Left lobe of liver (tissue), 2 donors: Measurements from ENCODE around the gene IQCK. TPM values are rescaled to one million over a fixed set of nuclear protein-coding genes. Genes with fewer than 3 reads are reported as not detected.

Source experiments
- ATAC-seq: fragments of 200-7000 bp; cut with Tn5 transposase; one replicate; pipeline ENCODE4 v1.9.1; 2020; ENCODE audit warnings: mild to moderate bottlenecking, moderate library complexity
- DNase-seq: peaks from one replicate; pipeline ENCODE4 v3.0.0-alpha.2; 2020; ENCODE audit warnings: low spot score
- total RNA-seq: library from RNA; stranded (reverse); gene quantifications from one replicate; pipeline ENCODE4 v1.2.1, GENCODE V29; 2021
- donor health status: DM: no; HTN: no; CAD: no; lungs with moderate emphysema.
- donor health status: DM: no; HTN: yes; CAD: no.

Gene IQCK
- total RNA-seq, 1 donor from 2014 or later = 2.5 TPM

DNA sequence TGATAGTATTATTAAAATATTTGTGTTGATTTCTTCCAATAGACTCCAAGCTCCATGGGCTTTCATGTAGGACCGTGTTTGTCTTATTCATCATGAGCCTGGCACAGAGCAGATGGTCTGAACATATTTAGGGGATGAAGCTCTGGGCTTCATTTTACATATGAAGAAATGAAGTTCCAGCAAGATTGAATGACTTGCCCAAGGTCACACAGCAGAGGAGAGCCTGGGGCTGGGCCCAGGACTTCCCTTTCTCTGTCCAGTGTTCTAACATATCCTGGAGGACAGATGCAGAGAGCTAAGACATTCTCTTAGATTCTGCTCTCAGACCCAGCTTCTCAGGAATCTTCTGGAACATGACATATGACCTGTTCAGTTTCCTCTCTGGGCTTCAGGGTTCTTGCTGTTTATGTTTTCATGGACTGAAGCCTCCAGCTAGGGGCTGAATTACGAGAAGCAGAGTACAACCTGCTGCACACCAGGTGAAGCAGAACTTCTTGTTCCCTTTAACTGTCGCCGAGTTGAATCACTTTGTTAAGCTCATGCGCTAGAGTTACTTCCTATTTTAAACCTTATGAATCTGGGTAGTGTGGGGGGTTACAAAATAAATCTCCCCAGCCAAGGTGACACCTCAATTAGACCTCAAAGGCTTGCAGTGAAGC is 113.0 kb downstream of the IQCK start:
- DNase-seq = no peak
- no peak for ATAC-seq

DNA sequence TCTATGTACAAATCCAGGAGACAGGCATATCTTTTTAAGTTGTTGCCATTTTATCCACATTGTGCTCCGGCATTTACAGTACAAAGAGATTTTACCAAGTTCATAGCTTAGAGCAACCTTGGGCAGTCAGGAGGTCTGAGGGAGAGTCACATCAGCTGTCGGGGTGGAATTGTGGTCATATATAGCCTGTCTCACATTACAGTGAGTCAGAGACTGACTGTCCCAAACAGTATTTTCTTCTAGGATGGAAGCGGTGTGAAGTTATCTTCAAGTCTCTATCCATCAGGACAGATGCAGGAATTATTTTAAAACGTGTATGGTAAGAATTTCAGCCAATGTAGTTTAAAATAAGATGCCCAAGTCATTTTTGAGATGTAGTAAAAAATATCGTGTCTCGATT is 113.6 kb downstream of the IQCK start:
- ATAC-seq = no peak
- DNase-seq = no peak

DNA sequence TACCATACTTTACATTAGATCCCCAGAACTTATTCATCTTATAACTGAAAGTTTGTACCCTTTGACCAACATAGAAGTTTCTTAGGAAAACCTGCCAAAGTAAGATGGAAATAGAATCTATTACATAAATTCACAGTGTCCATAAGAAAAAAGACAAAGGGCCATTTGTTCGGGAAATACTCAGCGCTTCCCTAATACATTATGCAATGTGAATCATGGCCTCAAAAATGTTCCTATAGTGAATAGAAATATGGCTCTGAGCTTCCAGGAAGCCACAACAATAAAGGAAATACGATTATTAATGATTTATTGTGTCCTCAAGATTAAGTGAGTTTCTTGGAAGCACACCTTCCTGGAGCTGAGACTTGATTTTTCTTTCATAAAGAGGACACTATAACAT is 115.1 kb downstream of the IQCK start:
- DNase-seq (no peak), ATAC-seq (no peak)

DNA sequence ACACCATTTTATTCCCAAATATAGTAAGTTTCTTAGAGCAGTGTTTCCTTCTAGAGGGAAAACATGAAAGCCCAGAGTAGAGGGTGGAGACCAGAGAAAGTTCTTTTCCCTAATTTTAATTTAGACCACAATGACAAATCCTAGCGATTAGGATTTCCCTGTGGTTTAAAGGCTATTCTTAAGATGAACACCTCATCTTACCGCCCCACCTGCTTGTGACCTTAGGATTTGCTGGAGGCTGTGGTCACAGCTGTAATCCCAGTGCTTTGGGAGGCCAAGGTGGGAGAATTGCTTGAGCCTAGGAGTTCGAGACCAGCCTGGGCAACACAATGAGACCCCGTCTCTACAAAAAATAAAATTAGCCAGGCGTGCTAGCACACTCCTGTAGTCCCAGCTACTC is 115.5 kb downstream of the IQCK start:
- ATAC-seq = no peak

GRCh38 chr16:19835196-19835595 is 117.1 kb downstream of the IQCK start:
- DNase-seq (no peak), ATAC-seq (no peak)

More for the DNA sequence above, 115.5 kb downstream of the IQCK start:
- DNase-seq = no peak

DNA sequence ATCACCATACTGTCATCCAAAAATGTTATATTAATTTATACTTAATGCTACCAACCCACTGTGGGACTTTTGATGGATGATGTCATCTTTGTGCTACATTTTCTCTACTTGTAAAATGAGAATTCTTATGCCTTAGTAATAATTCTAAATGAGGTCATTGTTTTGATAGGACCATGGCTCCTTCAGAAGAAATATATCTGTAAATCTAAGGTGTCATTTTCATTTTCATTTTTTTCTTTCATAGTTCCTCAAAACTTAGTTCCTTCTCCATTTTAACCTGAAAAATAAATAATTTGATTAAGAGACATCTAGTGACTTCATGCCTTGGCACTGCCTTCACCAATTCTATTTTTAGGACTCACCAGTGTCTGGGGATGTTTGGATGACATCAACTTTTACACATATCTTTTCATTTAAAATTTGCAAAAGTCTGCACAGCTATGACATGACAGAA is 117.9 kb downstream of the IQCK start:
- DNase-seq = no peak
- no peak for ATAC-seq

DNA sequence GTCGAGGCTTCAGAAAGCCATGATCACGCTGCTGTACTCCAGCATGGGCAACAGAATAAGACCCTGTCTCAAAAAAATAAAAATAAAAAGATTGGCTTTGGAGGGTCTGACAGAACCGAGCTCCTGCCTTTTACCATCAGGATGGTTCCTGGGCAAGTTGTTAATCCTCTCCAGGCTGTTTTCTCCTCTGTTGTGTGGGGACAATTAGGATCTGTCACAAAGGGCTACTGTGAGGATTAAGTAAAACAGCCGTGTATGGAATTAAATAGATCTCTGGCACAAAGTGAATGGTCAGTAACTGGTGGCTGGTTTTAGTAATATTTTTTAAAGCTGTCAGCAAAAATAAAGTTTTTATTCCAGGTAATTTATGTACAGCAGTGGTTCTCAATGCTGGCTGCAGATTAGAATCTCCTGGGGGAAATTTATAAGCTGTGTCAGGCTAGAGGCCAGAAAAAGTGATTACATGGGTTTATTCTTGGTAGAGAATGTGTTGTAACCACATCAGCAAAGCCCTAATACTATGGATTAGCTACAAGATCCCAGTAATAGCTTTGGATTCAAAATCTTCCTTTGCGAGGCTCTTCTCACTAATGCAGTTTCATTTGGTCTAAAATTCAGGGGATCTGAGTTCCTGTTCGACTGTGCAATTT is 119.4 kb downstream of the IQCK start:
- DNase-seq = no peak
- no peak for ATAC-seq

DNA sequence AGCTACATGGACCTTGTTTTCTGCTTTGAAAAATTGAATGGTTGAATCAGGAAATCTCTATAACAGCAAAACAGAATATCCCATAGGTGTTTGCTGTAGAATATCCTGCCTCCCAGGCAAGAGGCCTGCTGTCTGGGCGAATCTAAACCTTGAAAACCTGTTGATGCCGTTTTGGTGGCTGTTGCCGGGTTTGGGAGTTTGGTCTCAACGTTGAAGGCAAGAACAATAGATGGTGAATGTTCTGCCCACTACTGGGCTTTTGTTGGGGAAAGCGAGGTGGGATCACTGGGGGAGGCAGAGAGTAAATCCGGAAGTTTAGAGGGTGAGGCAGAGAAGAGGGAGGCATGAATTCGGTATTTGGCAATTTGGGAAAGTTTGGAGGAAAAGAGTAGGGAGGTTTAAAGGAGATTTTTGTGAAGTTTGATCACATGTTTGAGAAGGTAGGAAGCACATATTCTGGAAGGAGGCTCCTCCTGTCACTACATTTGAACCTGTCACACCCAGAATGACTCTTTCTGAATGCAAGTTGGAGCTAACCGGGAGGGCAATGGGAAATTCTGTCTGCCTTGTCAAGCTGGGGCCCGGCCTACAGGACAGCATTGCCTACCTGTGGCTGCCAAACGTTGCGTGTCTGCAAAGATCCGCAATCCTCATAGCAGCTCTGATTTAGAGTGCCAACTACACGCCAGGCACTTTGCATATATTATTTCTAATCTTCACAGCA is 120.1 kb downstream of the IQCK start:
- DNase-seq (no peak), ATAC-seq (no peak)

GRCh38 chr16:19840524-19841110 is 122.5 kb downstream of the IQCK start:
- ATAC-seq (no peak), DNase-seq (no peak)

- no peak for ATAC-seq
- DNase-seq = no peak
Observed at GRCh38 chr16:19841184-19841583, 123.1 kb downstream of the IQCK start.

- ATAC-seq (no peak), DNase-seq (no peak)
Observed at GRCh38 chr16:19842426-19843157, 124.5 kb downstream of the IQCK start.

- DNase-seq (no peak), ATAC-seq (no peak)
Observed at GRCh38 chr16:19843371-19843770, 125.3 kb downstream of the IQCK start.

GRCh38 chr16:19844945-19845641 is 127.0 kb downstream of the IQCK start:
- no peak for ATAC-seq
- no peak for DNase-seq

GRCh38 chr16:19846436-19846835 is 128.4 kb downstream of the IQCK start:
- ATAC-seq (no peak), DNase-seq (no peak)

GRCh38 chr16:19848756-19849155 is 130.7 kb downstream of the IQCK start:
- DNase-seq = no peak
- ATAC-seq = no peak

DNA sequence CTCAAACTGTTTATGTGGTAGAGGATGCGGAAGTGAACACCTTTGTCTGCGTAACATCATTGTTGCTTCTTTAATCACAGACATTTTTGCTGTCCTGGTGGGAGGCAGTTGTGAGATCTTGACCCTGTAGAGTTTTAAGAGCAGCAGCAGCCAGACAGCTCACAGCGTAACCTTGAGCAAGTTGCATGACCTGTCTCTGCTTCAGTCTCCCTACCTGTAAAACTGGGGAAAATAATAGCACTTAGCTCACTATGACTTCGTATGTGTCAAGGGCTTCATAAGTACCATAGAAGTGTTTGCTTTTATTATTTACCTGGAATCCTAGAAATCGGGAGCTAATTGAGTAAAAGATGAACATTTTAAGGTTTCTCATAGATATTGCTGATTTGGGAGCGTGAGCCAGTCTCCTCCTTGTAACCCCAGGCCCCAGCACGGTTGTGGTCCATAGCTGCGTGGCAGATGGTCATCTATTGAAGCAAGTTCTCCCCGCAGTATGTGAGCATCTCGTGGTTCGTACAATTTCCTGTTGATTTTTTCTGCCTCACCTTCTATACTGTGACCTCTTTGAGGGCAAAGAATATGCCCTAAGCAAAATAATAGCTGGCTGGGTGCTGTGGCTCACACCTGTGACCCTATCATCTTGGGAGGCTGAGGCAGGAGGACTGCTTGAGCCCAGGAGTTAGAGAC is 132.2 kb downstream of the IQCK start:
- ATAC-seq (no peak), DNase-seq (no peak)

DNA sequence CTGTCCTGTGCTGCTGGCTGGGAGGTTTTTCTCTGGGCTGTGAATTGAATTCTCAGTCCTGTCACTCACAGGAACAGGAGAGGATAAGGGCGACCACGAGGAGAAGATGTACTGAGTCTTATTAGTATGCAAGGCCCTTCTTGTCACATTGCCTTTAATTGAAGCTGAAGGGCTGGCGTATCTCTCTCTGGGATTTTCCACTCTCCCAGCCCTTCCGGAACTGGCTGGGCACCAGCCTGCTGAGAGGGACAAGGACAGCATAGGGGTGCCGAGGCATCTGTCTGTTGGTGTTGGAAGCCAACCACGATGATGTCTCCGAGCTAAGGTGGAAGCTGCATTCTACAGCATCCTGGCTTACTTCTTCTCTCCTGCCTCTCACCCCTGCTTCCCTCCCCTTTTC is 133.4 kb downstream of the IQCK start:
- DNase-seq = no peak
- no peak for ATAC-seq

- ATAC-seq (no peak), DNase-seq (no peak)
Observed at GRCh38 chr16:19853132-19853741, 135.2 kb downstream of the IQCK start.

- ATAC-seq (no peak), DNase-seq (no peak)
Observed at GRCh38 chr16:19853742-19854542, 135.9 kb downstream of the IQCK start.
